ENCODE results near the gene TPRG1L.

TPRG1L gene

GRCh38 chr1:3614755-3615742 lies 9.8 kb upstream of the TPRG1L start (continued):
- TF ChIP-seq ZNF518A (tag by site-specific recombination; conservative IDR thresholded peaks at IDR 0.05; ENCODE audit: low read depth) (no peak), SP7 (tag by site-specific recombination; IDR thresholded peaks at IDR 0.05) (no peak), ZNF341 (tag by site-specific recombination; IDR thresholded peaks at IDR 0.05; ENCODE audit: low read depth) (peak; percentile 26; the same call in 1 of the 2 replicates), GLIS1 (tag by site-specific recombination; IDR thresholded peaks at IDR 0.05) (peak; percentile 96), ZFP69B (tag by site-specific recombination; IDR thresholded peaks at IDR 0.05) (peak; percentile 18; the same call in 1 of the 2 replicates), ZNF248 (tag by site-specific recombination; IDR thresholded peaks at IDR 0.05) (no peak), ZNF335 (tag by site-specific recombination; conservative IDR thresholded peaks at IDR 0.05) (no peak), ZNF202 (tag by site-specific recombination; IDR thresholded peaks at IDR 0.05; ENCODE audit: borderline replicate concordance) (no peak), ZIC2 (tag by site-specific recombination; IDR thresholded peaks at IDR 0.05) (peak; percentile 45; the same call in 1 of the 2 replicates), ZNF175 (tag by site-specific recombination; IDR thresholded peaks at IDR 0.05) (no peak), ZBTB48 (tag by site-specific recombination; IDR thresholded peaks at IDR 0.05) (no peak), ZNF596 (tag by site-specific recombination; IDR thresholded peaks at IDR 0.05) (no peak), ZSCAN18 (tag by site-specific recombination; IDR thresholded peaks at IDR 0.05) (no peak), PATZ1 (tag by site-specific recombination; IDR thresholded peaks at IDR 0.05) (no peak), ZNF843 (tag by site-specific recombination; IDR thresholded peaks at IDR 0.05) (no peak), ZNF10 (tag by site-specific recombination; IDR thresholded peaks at IDR 0.05) (no peak), KLF9 (tag by site-specific recombination; IDR thresholded peaks at IDR 0.05; ENCODE audit: low read depth) (no peak), CTCF (tag by site-specific recombination; IDR thresholded peaks at IDR 0.05) (peak; percentile 34; the same call in 1 of the 2 replicates), ZNF561 (tag by site-specific recombination; IDR thresholded peaks at IDR 0.05; ENCODE audit: borderline replicate concordance) (no peak), SP2 (tag by site-specific recombination; IDR thresholded peaks at IDR 0.05) (no peak), ZFP3 (tag by site-specific recombination; IDR thresholded peaks at IDR 0.05; ENCODE audit: low read depth) (no peak), ZNF366 (tag by site-specific recombination; conservative IDR thresholded peaks at IDR 0.05) (no peak), ZBTB7A (tag by site-specific recombination; IDR thresholded peaks at IDR 0.05; ENCODE audit: low read depth) (no peak), FEZF1 (tag by site-specific recombination; IDR thresholded peaks at IDR 0.05) (no peak)
- TF ChIP-seq, protein P1, sequence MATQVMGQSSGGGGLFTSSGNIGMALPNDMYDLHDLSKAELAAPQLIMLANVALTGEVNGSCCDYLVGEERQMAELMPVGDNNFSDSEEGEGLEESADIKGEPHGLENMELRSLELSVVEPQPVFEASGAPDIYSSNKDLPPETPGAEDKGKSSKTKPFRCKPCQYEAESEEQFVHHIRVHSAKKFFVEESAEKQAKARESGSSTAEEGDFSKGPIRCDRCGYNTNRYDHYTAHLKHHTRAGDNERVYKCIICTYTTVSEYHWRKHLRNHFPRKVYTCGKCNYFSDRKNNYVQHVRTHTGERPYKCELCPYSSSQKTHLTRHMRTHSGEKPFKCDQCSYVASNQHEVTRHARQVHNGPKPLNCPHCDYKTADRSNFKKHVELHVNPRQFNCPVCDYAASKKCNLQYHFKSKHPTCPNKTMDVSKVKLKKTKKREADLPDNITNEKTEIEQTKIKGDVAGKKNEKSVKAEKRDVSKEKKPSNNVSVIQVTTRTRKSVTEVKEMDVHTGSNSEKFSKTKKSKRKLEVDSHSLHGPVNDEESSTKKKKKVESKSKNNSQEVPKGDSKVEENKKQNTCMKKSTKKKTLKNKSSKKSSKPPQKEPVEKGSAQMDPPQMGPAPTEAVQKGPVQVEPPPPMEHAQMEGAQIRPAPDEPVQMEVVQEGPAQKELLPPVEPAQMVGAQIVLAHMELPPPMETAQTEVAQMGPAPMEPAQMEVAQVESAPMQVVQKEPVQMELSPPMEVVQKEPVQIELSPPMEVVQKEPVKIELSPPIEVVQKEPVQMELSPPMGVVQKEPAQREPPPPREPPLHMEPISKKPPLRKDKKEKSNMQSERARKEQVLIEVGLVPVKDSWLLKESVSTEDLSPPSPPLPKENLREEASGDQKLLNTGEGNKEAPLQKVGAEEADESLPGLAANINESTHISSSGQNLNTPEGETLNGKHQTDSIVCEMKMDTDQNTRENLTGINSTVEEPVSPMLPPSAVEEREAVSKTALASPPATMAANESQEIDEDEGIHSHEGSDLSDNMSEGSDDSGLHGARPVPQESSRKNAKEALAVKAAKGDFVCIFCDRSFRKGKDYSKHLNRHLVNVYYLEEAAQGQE (tag by site-specific recombination; IDR thresholded peaks at IDR 0.05): no peak
